ENCODE results near the gene APCDD1L.
"Not testable (repeated sequence)": the region's sequence is repeated elsewhere in the genome, so short reads cannot be mapped to it uniquely, and the experiment has no call there.

APCDD1L gene

GRCh38 chr20:58513580-58514285 is 1.5 kb downstream of the APCDD1L start:
- DNase-seq, result no peak

- no peak for DNase-seq
Observed at GRCh38 chr20:58512808-58513552, 2.2 kb downstream of the APCDD1L start.

GRCh38 chr20:58511861-58512260 is 3.3 kb downstream of the APCDD1L start:
- no peak for DNase-seq

GRCh38 chr20:58511364-58511763 is 3.8 kb downstream of the APCDD1L start:
- no peak for DNase-seq

GRCh38 chr20:58510921-58511320 is 4.3 kb downstream of the APCDD1L start:
- no peak for DNase-seq

GRCh38 chr20:58508762-58509395 is 6.3 kb downstream of the APCDD1L start:
- DNase-seq, result no peak

- not testable (repeated sequence) for DNase-seq
Observed at GRCh38 chr20:58506999-58507398, 8.2 kb downstream of the APCDD1L start.

GRCh38 chr20:58504566-58504965 is 10.6 kb downstream of the APCDD1L start:
- DNase-seq, result no peak

GRCh38 chr20:58503668-58504067 is 11.5 kb downstream of the APCDD1L start:
- no peak for DNase-seq

- DNase-seq, result no peak
Observed at GRCh38 chr20:58500256-58500655, 14.9 kb downstream of the APCDD1L start.

- no peak for DNase-seq
Observed at GRCh38 chr20:58498470-58499068, 16.6 kb downstream of the APCDD1L start.

- DNase-seq, result no peak
Observed at GRCh38 chr20:58497724-58498469, 17.3 kb downstream of the APCDD1L start.

- no peak for DNase-seq
Observed at GRCh38 chr20:58497076-58497641, 18.0 kb downstream of the APCDD1L start.

- DNase-seq, result no peak
Observed at GRCh38 chr20:58496429-58496769, 18.8 kb downstream of the APCDD1L start.

GRCh38 chr20:58495623-58496428 is 19.4 kb downstream of the APCDD1L start:
- no peak for DNase-seq

- no peak for DNase-seq
Observed at GRCh38 chr20:58494923-58495622, 20.1 kb downstream of the APCDD1L start.

- no peak for DNase-seq
Observed at GRCh38 chr20:58492795-58493524, 22.2 kb downstream of the APCDD1L start.

GRCh38 chr20:58492074-58492718 is 23.0 kb downstream of the APCDD1L start:
- DNase-seq, result no peak

GRCh38 chr20:58486207-58486606 is 29.0 kb downstream of the APCDD1L start:
- no peak for DNase-seq

- DNase-seq, result no peak
Observed at GRCh38 chr20:58485393-58485792, 29.8 kb downstream of the APCDD1L start.

All from activated T-cell treated with anti-CD3 and anti-CD28 coated beads, Interleukin-2, amount 50 U/mL, for 48 hours (primary cell).